ENCODE results near the gene JCAD. TPM values are rescaled to one million over a fixed set of nuclear protein-coding genes. Genes with fewer than 3 reads are reported as not detected.

The JCAD gene
- total RNA-seq, 1 donor from 2014 or later = not detected

DNA sequence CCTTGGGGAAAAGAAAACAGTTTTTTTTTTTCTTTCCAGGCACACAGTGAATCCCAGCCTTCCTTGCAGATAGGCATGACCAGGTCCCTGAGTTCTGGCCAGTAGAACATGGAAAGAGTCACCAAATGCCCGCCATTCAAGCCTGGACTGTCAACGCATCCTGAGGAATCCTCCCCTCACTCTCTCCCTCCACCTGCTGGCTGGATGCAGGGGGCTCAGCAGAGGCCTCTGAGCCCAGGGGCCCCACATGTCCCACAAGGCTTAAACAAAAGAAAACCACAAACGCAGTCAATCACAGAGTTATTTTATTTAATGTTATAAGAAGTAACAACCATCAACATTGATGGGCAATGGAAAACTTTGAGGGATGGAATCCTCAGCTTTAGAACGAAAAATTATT lies 93.1 kb downstream of the JCAD start:
- Mint-ChIP-seq H3K4me3 (no peak overlapping the region), H3K9me3 (no peaks in the 10 kb centered on the region), H3K27ac (no peak overlapping the region), H3K4me1 (no peaks in the 10 kb centered on the region), H3K36me3 (ENCODE audit: low read depth) (no peaks in the 10 kb centered on the region), H3K27me3 (peaks cover 1% of the 10 kb centered on the region)
- ChIA-PET CTCF (no interaction called here), POLR2A (no interaction called here)
- no peak for DNase-seq
- ATAC-seq (ENCODE audit: low read depth) = no peak
- intact Hi-C loops (cut with micrococcal nuclease) = no loop called here
- TF ChIP-seq, protein P1, sequence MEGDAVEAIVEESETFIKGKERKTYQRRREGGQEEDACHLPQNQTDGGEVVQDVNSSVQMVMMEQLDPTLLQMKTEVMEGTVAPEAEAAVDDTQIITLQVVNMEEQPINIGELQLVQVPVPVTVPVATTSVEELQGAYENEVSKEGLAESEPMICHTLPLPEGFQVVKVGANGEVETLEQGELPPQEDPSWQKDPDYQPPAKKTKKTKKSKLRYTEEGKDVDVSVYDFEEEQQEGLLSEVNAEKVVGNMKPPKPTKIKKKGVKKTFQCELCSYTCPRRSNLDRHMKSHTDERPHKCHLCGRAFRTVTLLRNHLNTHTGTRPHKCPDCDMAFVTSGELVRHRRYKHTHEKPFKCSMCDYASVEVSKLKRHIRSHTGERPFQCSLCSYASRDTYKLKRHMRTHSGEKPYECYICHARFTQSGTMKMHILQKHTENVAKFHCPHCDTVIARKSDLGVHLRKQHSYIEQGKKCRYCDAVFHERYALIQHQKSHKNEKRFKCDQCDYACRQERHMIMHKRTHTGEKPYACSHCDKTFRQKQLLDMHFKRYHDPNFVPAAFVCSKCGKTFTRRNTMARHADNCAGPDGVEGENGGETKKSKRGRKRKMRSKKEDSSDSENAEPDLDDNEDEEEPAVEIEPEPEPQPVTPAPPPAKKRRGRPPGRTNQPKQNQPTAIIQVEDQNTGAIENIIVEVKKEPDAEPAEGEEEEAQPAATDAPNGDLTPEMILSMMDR (IDR thresholded peaks at IDR 0.05) = no peak
